MV-4-11 (cell line): Measurements from ENCODE around the gene ANKRD65.
A peak's percentile ranks its signal among the peaks of the same experiment; 100 is the strongest.
"Not testable (repeated sequence)": the region's sequence is repeated elsewhere in the genome, so short reads cannot be mapped to it uniquely, and the experiment has no call there.

ENCODE experiments used
- DNase-seq: peaks from one replicate; lab custom pipeline; 2025; lab: John Stamatoyannopoulos, UW

Gene ANKRD65

GRCh38 chr1:1393428-1393827 is 27.6 kb downstream of the ANKRD65 start:
- no peak for DNase-seq

- DNase-seq: no peak
Observed at GRCh38 chr1:1393014-1393413, 28.1 kb downstream of the ANKRD65 start.

GRCh38 chr1:1391225-1391624 is 29.9 kb downstream of the ANKRD65 start:
- no peak for DNase-seq

- no peak for DNase-seq
Observed at GRCh38 chr1:1390675-1391074, 30.4 kb downstream of the ANKRD65 start.

- no peak for DNase-seq
Observed at GRCh38 chr1:1388078-1388472, 33.0 kb downstream of the ANKRD65 start.

GRCh38 chr1:1387098-1388077 is 33.7 kb downstream of the ANKRD65 start:
- DNase-seq: no peak

- DNase-seq: no peak
Observed at GRCh38 chr1:1385931-1386330, 35.1 kb downstream of the ANKRD65 start.

GRCh38 chr1:1385339-1385738 is 35.7 kb downstream of the ANKRD65 start:
- not testable (repeated sequence) for DNase-seq

- no peak for DNase-seq
Observed at GRCh38 chr1:1381294-1381693, 39.8 kb downstream of the ANKRD65 start.

- no peak for DNase-seq
Observed at GRCh38 chr1:1380860-1381259, 40.2 kb downstream of the ANKRD65 start.

GRCh38 chr1:1377540-1378205 is 43.4 kb downstream of the ANKRD65 start:
- DNase-seq: no peak

GRCh38 chr1:1376551-1377226 is 44.4 kb downstream of the ANKRD65 start:
- DNase-seq: no peak

GRCh38 chr1:1374929-1375662 is 46.0 kb downstream of the ANKRD65 start, which contains the start of gene AURKAIP1:
Gene AURKAIP1, minus strand, starts transcription at chr1:1375207. Its CDS starts 451 bp downstream, at chr1:1374756.
- DNase-seq: peak; percentile 100

GRCh38 chr1:1374589-1374928 is 46.5 kb downstream of the ANKRD65 start:
- no peak for DNase-seq

GRCh38 chr1:1373815-1374588 is 47.1 kb downstream of the ANKRD65 start:
- no peak for DNase-seq

GRCh38 chr1:1373051-1373814 is 47.8 kb downstream of the ANKRD65 start:
- no peak for DNase-seq

- peak; percentile 64 for DNase-seq
Observed at GRCh38 chr1:1371746-1372711, 49.0 kb downstream of the ANKRD65 start.

GRCh38 chr1:1371364-1371745 is 49.7 kb downstream of the ANKRD65 start:
- DNase-seq: peak; percentile 96

GRCh38 chr1:1370771-1371300 is 50.2 kb downstream of the ANKRD65 start:
- DNase-seq: no peak
